Measurements from ENCODE around the gene SRSF1.

- TF ChIP-seq POLR2AphosphoS5 (IDR thresholded peaks at IDR 0.05; ENCODE audit: low read depth, low read length), result no peak
- no peak for TF ChIP-seq POLR2A (IDR thresholded peaks at IDR 0.05; ENCODE audit: low read depth, low read length)
- no peak for TF ChIP-seq TAF1 (IDR thresholded peaks at IDR 0.05; ENCODE audit: low read depth, low read length)
- TF ChIP-seq PAX5 (IDR thresholded peaks at IDR 0.05; ENCODE audit: insufficient read depth, low read length, severe bottlenecking), result no peak
Measured at GRCh38 chr17:58052407-58052806, 45.4 kb upstream of the SRSF1 start.
